ENCODE measurements around the gene TRIM56. TPM values are rescaled to one million over a fixed set of nuclear protein-coding genes. Genes with fewer than 3 reads are reported as not detected.
A peak's percentile ranks its signal among the peaks of the same experiment; 100 is the strongest.
"Not testable (repeated sequence)": the region's sequence is repeated elsewhere in the genome, so short reads cannot be mapped to it uniquely, and the experiment has no call there.

TRIM56 gene
- total RNA-seq, 1 donor from 2014 or later = 0.82 TPM

GRCh38 chr7:101108961-101109360 is 23.7 kb downstream of the TRIM56 start:
- DNase-seq (ENCODE audit: low spot score in 2 of 2) (no peak), FAIRE-seq (no peak)

- FAIRE-seq = no peak
- DNase-seq (ENCODE audit: low spot score in 2 of 2) = no peak
These were observed 24.1 kb downstream of the TRIM56 start for GRCh38 chr7:101109368-101109767.

GRCh38 chr7:101111261-101111660 is 26.0 kb downstream of the TRIM56 start:
- DNase-seq (ENCODE audit: low spot score in 2 of 2) (no peak), FAIRE-seq (no peak)

- DNase-seq (ENCODE audit: low spot score in 2 of 2) (no peak), FAIRE-seq (no peak)
These were observed 27.0 kb downstream of the TRIM56 start for GRCh38 chr7:101112233-101112632.

GRCh38 chr7:101113140-101113539 is 27.9 kb downstream of the TRIM56 start:
- DNase-seq (ENCODE audit: low spot score in 2 of 2); FAIRE-seq: not testable (repeated sequence)

GRCh38 chr7:101113836-101114235 is 28.6 kb downstream of the TRIM56 start:
- no peak for FAIRE-seq
- no peak for DNase-seq (ENCODE audit: low spot score in 2 of 2)

- FAIRE-seq = no peak
- DNase-seq (ENCODE audit: low spot score in 2 of 2) = no peak
These were observed 29.2 kb downstream of the TRIM56 start for GRCh38 chr7:101114492-101114891.

GRCh38 chr7:101115215-101115614 is 29.9 kb downstream of the TRIM56 start:
- DNase-seq (ENCODE audit: low spot score in 2 of 2) = no peak
- FAIRE-seq = no peak

- FAIRE-seq (no peak), DNase-seq (ENCODE audit: low spot score in 2 of 2) (no peak)
These were observed 31.6 kb downstream of the TRIM56 start for GRCh38 chr7:101116898-101117297.

GRCh38 chr7:101118856-101119255 is 33.6 kb downstream of the TRIM56 start:
- FAIRE-seq = no peak
- no peak for DNase-seq (ENCODE audit: low spot score in 2 of 2)

- DNase-seq (ENCODE audit: low spot score in 2 of 2) (no peak), FAIRE-seq (no peak)
These were observed 34.6 kb downstream of the TRIM56 start for GRCh38 chr7:101119876-101120275.

- FAIRE-seq = no peak
- no peak for DNase-seq (ENCODE audit: low spot score in 2 of 2)
These were observed 35.0 kb downstream of the TRIM56 start for GRCh38 chr7:101120315-101120714.

- not testable (repeated sequence) for DNase-seq (ENCODE audit: low spot score in 2 of 2); FAIRE-seq
These were observed 36.3 kb downstream of the TRIM56 start for GRCh38 chr7:101121631-101121990.

- FAIRE-seq (no peak), DNase-seq (ENCODE audit: low spot score in 2 of 2) (peak in 1 of 2 donors; percentile 43)
These were observed 37.0 kb downstream of the TRIM56 start for GRCh38 chr7:101121991-101122932.

GRCh38 chr7:101122933-101123702 is 37.8 kb downstream of the TRIM56 start:
- FAIRE-seq (no peak), DNase-seq (ENCODE audit: low spot score in 2 of 2) (no peak)

GRCh38 chr7:101123703-101124068 is 38.4 kb downstream of the TRIM56 start:
- FAIRE-seq = no peak

GRCh38 chr7:101124376-101125056 is 39.2 kb downstream of the TRIM56 start:
- FAIRE-seq = no peak
- DNase-seq (ENCODE audit: low spot score in 2 of 2) = no peak

More at GRCh38 chr7:101123703-101124068, 38.4 kb downstream of the TRIM56 start:
- DNase-seq (ENCODE audit: low spot score in 2 of 2) = no peak

- DNase-seq (ENCODE audit: low spot score in 2 of 2) (peak in 1 of 2 donors; percentile 45), FAIRE-seq (no peak)
These were observed 40.8 kb downstream of the TRIM56 start for GRCh38 chr7:101125989-101126650.

GRCh38 chr7:101126651-101127459 is 41.6 kb downstream of the TRIM56 start, which contains the start of gene SERPINE1:
Gene SERPINE1 (plus strand): TSS chr7:101127104. CDS start chr7:101128394, 1,290 bp downstream.
- FAIRE-seq (no peak), DNase-seq (ENCODE audit: low spot score in 2 of 2) (peak in 1 of 2 donors; percentile 69)
